HCT116 (cell line): ENCODE measurements around the gene SLC25A48. TPM values are rescaled to one million over a fixed set of nuclear protein-coding genes. Genes with fewer than 3 reads are reported as not detected.

Source experiments
- ATAC-seq: fragments of 200-7000 bp; cut with Tn5 transposase; 2 replicates; pipeline ENCODE4 v1.9.1; 2020; ENCODE audit warnings: mild to moderate bottlenecking, moderate library complexity
- BruUV-seq: library from RNA; stranded (reverse); fragments of 400-500 nt; replicated peaks from 2 replicates; lab custom pipeline; 2021; lab: Mats Ljungman, UMichigan
- CTCF ChIA-PET: fragments of 300-600 bp; sonication (Branson Sonifier 250); formaldehyde crosslinking; loops from one replicate; lab custom pipeline; 2021; ENCODE audit warnings: antibody characterized with exemption; lab: Charles Lee
- POLR2A ChIA-PET: fragments of 300-600, 350-600 bp; sonication (Branson Sonifier 250); formaldehyde crosslinking; loops from one replicate; lab custom pipeline; 2021; ENCODE audit warnings: antibody characterized with exemption; lab: Charles Lee
- RAD21 ChIA-PET, 2 experiments: fragments of 300-600 bp; sonication (Branson Sonifier 250); formaldehyde crosslinking; loops; one replicate each; lab custom pipeline; 2023; ENCODE audit warnings: low total read pairs in 2 of 2; ENCODE audit not compliant: uncharacterized antibody in 2 of 2, unreplicated experiment in 2 of 2, low non-redundant PET in 1 of 2; lab: Charles Lee
- DNase-seq: peaks from one replicate; pipeline ENCODE4 v3.0.0-alpha.2; 2010; ENCODE audit warnings: low read depth, low spot score
- H2AFZ ChIP-seq: fragments of 200-600 bp; shearing (Covaris generic), sonication (generic); 2 replicates; pipeline ENCODE4 v1.6.1; 2017; ENCODE audit warnings: low read depth, mixed run types, mixed read lengths, antibody characterized with exemption, low read length; ENCODE audit not compliant: poor library complexity, severe bottlenecking
- H3K27ac ChIP-seq: 2 replicates; pipeline ENCODE4 v1.5.1; 2012; ENCODE audit warnings: low read depth, low read length
- H3K27me3 ChIP-seq: fragments of 200-600 bp; sonication (generic); 2 replicates; pipeline ENCODE4 v1.6.1; 2016; ENCODE audit warnings: mixed run types, low read length, mixed read lengths; ENCODE audit not compliant: insufficient read depth
- H3K36me3 ChIP-seq, 2 experiments: fragments of 200-500 bp in 1 of 2; fragments of 200-600 bp in 1 of 2; sonication (Bioruptor generic) in 1 of 2; sonication (generic) in 1 of 2; 2 replicates each; pipeline versions ENCODE4 v1.5.1 to v1.6.1; 2014 to 2016; ENCODE audit warnings: low read length in 2 of 2, inconsistent platforms in 1 of 2, mixed read lengths in 1 of 2, mixed run types in 1 of 2; ENCODE audit not compliant: insufficient read depth in 2 of 2, control insufficient read depth in 1 of 2
- H3K4me1 ChIP-seq, 2 experiments: fragments of 200-600 bp in 1 of 2; sonication (generic) in 1 of 2; 2 replicates each; pipeline versions ENCODE4 v1.5.1 to v1.6.1; 2012 to 2017; ENCODE audit warnings: low read length in 2 of 2, inconsistent platforms in 1 of 2, mild to moderate bottlenecking in 1 of 2, mixed read lengths in 1 of 2, mixed run types in 1 of 2, moderate library complexity in 1 of 2; ENCODE audit not compliant: insufficient read depth in 2 of 2, control insufficient read depth in 1 of 2
- H3K4me2 ChIP-seq: fragments of 200-600 bp; sonication (generic); 2 replicates; pipeline ENCODE4 v1.6.1; 2017; ENCODE audit warnings: mixed run types, low read length, mixed read lengths
- H3K4me3 ChIP-seq, 2 experiments: fragments of 200-600 bp in 1 of 2; sonication (generic) in 1 of 2; replicated peaks in 1 of 2; 2 replicates each; pipeline ENCODE4 v1.5.1; 2011 to 2016; ENCODE audit warnings: low read length in 2 of 2, control low read depth in 1 of 2, low read depth in 1 of 2, mild to moderate bottlenecking in 1 of 2, mixed read lengths in 1 of 2, mixed run types in 1 of 2
- H3K79me2 ChIP-seq: fragments of 200-600 bp; sonication (generic); 2 replicates; pipeline ENCODE4 v1.6.1; 2017; ENCODE audit warnings: mild to moderate bottlenecking, mixed run types, low read length, moderate library complexity, mixed read lengths; ENCODE audit not compliant: insufficient read depth
- H3K9ac ChIP-seq: fragments of 200-600 bp; sonication (generic); 2 replicates; pipeline ENCODE4 v1.6.1; 2016; ENCODE audit warnings: low read length, mixed read lengths
- H3K9me2 ChIP-seq: fragments of 200-600 bp; sonication (generic), shearing (Covaris generic); 2 replicates; pipeline ENCODE4 v1.6.1; 2017; ENCODE audit warnings: mixed run types, mild to moderate bottlenecking, moderate library complexity; ENCODE audit not compliant: insufficient read depth
- H3K9me3 ChIP-seq, 2 experiments: fragments of 200-500 bp in 1 of 2; fragments of 200-600 bp in 1 of 2; sonication (Bioruptor generic) in 1 of 2; sonication (generic) in 1 of 2; 2 replicates each; pipeline ENCODE4 v1.6.1; 2014 to 2017; ENCODE audit warnings: low read length in 2 of 2, mixed read lengths in 2 of 2, inconsistent platforms in 1 of 2, low read depth in 1 of 2, mild to moderate bottlenecking in 1 of 2, mixed run types in 1 of 2, moderate library complexity in 1 of 2; ENCODE audit not compliant: control insufficient read depth in 1 of 2, insufficient read depth in 1 of 2
- H4K20me1 ChIP-seq: fragments of 200-600 bp; sonication (generic), shearing (Covaris generic); 2 replicates; pipeline ENCODE4 v1.6.1; 2017; ENCODE audit warnings: mixed run types, mild to moderate bottlenecking, moderate library complexity; ENCODE audit not compliant: insufficient read depth
- CBX3 ChIP-seq: IDR thresholded peaks from 2 replicates; pipeline ENCODE4 v1.6.1; 2012; ENCODE audit warnings: low read depth
- FOSL1 ChIP-seq: IDR thresholded peaks from 2 replicates; pipeline ENCODE4 v1.6.1; 2012; ENCODE audit warnings: low read depth
- JUND ChIP-seq: IDR thresholded peaks from 2 replicates; pipeline ENCODE4 v1.6.1; 2012
- SRF ChIP-seq: IDR thresholded peaks from 2 replicates; pipeline ENCODE4 v1.6.1; 2012; ENCODE audit warnings: low read depth
- YY1 ChIP-seq: IDR thresholded peaks from 2 replicates; pipeline ENCODE4 v1.6.1; 2011; ENCODE audit warnings: low read length, low read depth, moderate library complexity, mild to moderate bottlenecking; ENCODE audit not compliant: insufficient replicate concordance; ENCODE audit errors: extremely low read depth
- intact Hi-C: fragments of 100-400 bp; cut with micrococcal nuclease; formaldehyde crosslinking; loops from 2 replicates; pipeline ENCODE4 v1.10.0; 2022
- total RNA-seq: library from RNA; stranded (reverse); gene quantifications from one replicate; pipeline ENCODE4 v1.2.1, GENCODE V29; 2021; ENCODE audit not compliant: unreplicated experiment
- TF ChIP-seq, protein P1 (sequence below): IDR thresholded peaks from 2 replicates; pipeline ENCODE4 v1.6.1; 2011; ENCODE audit warnings: mild to moderate bottlenecking, low read length, moderate library complexity; ENCODE audit not compliant: insufficient replicate concordance; ENCODE audit errors: extremely low read depth

Gene SLC25A48
- total RNA-seq, 1 experiment from 2014 or later, result 2.8 TPM

- Histone ChIP-seq H3K36me3 (no peaks in the 10 kb centered on the region), H3K4me2 (no peak overlapping the region), H2AFZ (no peak overlapping the region), H3K79me2 (no peaks in the 10 kb centered on the region), H3K27me3 (peaks cover 97% of the 10 kb centered on the region), H3K9me3 (no peaks in the 10 kb centered on the region), H3K27ac (no peak overlapping the region), H3K4me3 (no peak overlapping the region), H3K9ac (no peak overlapping the region), H4K20me1 (no peaks in the 10 kb centered on the region), H3K4me1 (no peaks in the 10 kb centered on the region), H3K9me2 (no peaks in the 10 kb centered on the region)
- ATAC-seq (no peak), DNase-seq (no peak)
- TF ChIP-seq JUND, result no peak
- no peak for TF ChIP-seq CBX3
- no peak for TF ChIP-seq YY1
- TF ChIP-seq FOSL1, result no peak
- TF ChIP-seq, protein P1, sequence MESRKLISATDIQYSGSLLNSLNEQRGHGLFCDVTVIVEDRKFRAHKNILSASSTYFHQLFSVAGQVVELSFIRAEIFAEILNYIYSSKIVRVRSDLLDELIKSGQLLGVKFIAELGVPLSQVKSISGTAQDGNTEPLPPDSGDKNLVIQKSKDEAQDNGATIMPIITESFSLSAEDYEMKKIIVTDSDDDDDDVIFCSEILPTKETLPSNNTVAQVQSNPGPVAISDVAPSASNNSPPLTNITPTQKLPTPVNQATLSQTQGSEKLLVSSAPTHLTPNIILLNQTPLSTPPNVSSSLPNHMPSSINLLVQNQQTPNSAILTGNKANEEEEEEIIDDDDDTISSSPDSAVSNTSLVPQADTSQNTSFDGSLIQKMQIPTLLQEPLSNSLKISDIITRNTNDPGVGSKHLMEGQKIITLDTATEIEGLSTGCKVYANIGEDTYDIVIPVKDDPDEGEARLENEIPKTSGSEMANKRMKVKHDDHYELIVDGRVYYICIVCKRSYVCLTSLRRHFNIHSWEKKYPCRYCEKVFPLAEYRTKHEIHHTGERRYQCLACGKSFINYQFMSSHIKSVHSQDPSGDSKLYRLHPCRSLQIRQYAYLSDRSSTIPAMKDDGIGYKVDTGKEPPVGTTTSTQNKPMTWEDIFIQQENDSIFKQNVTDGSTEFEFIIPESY, result no peak
- no peak for TF ChIP-seq SRF
- ChIA-PET RAD21 (no interaction called here), POLR2A (no interaction called here), CTCF (no interaction called here)
- intact Hi-C loops, result no loop called here
- BruUV-seq, result no TSS peak
These were observed 79.5 kb downstream of the SLC25A48 start for GRCh38 chr5:135913713-135914626.
